Naive thymus-derived CD4-positive, alpha-beta T cell (primary cell): Measurements from ENCODE around the gene SCO2. TPM values are rescaled to one million over a fixed set of nuclear protein-coding genes. Genes with fewer than 3 reads are reported as not detected.
"Not testable (repeated sequence)": the region's sequence is repeated elsewhere in the genome, so short reads cannot be mapped to it uniquely, and the experiment has no call there.

Source experiments
- ATAC-seq: fragments of 150-1000 bp; cut with Tn5 transposase; 2 replicates; pipeline ENCODE4 v1.10.0; 2021; ENCODE audit warnings: mild to moderate bottlenecking, moderate library complexity
- CTCF ChIA-PET: fragments of 350-600 bp; sonication (Branson Sonifier 250); formaldehyde crosslinking; loops from one replicate; lab custom pipeline; 2021; ENCODE audit warnings: antibody characterized with exemption; lab: Charles Lee
- POLR2A ChIA-PET: fragments of 350-600 bp; sonication (Branson Sonifier 250); formaldehyde crosslinking; loops from one replicate; lab custom pipeline; 2021; ENCODE audit warnings: antibody characterized with exemption, inconsistent platforms; lab: Charles Lee
- DNase-seq, 9 donors: peaks; one replicate each; pipeline versions ENCODE4 v3.0.0 to v3.0.0-alpha.2; 2020 to 2022; ENCODE audit warnings: mixed read lengths in 1 of 9
- H3K27ac ChIP-seq: one replicate; pipeline ENCODE4 v1.7.0; 2013; ENCODE audit warnings: mild to moderate bottlenecking, low read depth, low read length, moderate library complexity
- H3K27me3 ChIP-seq, 2 donors: one replicate each; pipeline ENCODE4 v1.7.0; 2013; ENCODE audit warnings: low read length in 2 of 2, mild to moderate bottlenecking in 2 of 2, moderate library complexity in 2 of 2; ENCODE audit not compliant: control insufficient read depth in 2 of 2, insufficient read depth in 2 of 2
- H3K36me3 ChIP-seq, 3 experiments: 1 replicate in 2 of 3; 2 replicates in 1 of 3; pipeline ENCODE4 v1.7.0; 2013; ENCODE audit warnings: low read length in 3 of 3, mild to moderate bottlenecking in 3 of 3, moderate library complexity in 1 of 3; ENCODE audit not compliant: insufficient read depth in 3 of 3, control insufficient read depth in 2 of 3
- H3K4me1 ChIP-seq, 2 donors: one replicate each; pipeline ENCODE4 v1.7.0; 2013; ENCODE audit warnings: low read length in 2 of 2, mild to moderate bottlenecking in 2 of 2, moderate library complexity in 1 of 2; ENCODE audit not compliant: control insufficient read depth in 2 of 2, insufficient read depth in 2 of 2
- H3K4me3 ChIP-seq: 2 replicates; pipeline ENCODE4 v1.7.0; 2013; ENCODE audit warnings: mild to moderate bottlenecking, low read length
- H3K9me3 ChIP-seq, 3 experiments: 1 replicate in 2 of 3; 2 replicates in 1 of 3; pipeline ENCODE4 v1.7.0; 2013; ENCODE audit warnings: low read length in 3 of 3; ENCODE audit not compliant: control insufficient read depth in 2 of 3
- H3K27ac Mint-ChIP-seq, 9 donors: one replicate each; pipeline ENCODE4 v1.8.0; 2020 to 2022; ENCODE audit warnings: mixed read lengths in 9 of 9, mild to moderate bottlenecking in 8 of 9, moderate library complexity in 5 of 9, inconsistent platforms in 2 of 9
- H3K27me3 Mint-ChIP-seq, 5 donors: one replicate each; pipeline ENCODE4 v1.8.0; 2021 to 2022; ENCODE audit warnings: mixed read lengths in 5 of 5, mild to moderate bottlenecking in 1 of 5
- H3K36me3 Mint-ChIP-seq, 5 donors: one replicate each; pipeline ENCODE4 v1.8.0; 2020 to 2022; ENCODE audit warnings: mixed read lengths in 5 of 5, mild to moderate bottlenecking in 3 of 5, inconsistent platforms in 1 of 5
- H3K4me1 Mint-ChIP-seq, 7 donors: one replicate each; pipeline ENCODE4 v1.8.0; 2020 to 2022; ENCODE audit warnings: mixed read lengths in 7 of 7, mild to moderate bottlenecking in 3 of 7, inconsistent platforms in 1 of 7
- H3K4me3 Mint-ChIP-seq, 10 donors: one replicate each; pipeline ENCODE4 v1.8.0; 2020 to 2022; ENCODE audit warnings: mild to moderate bottlenecking in 10 of 10, mixed read lengths in 10 of 10, moderate library complexity in 6 of 10, inconsistent platforms in 2 of 10
- H3K9me3 Mint-ChIP-seq, 11 donors: one replicate each; pipeline ENCODE4 v1.8.0; 2020 to 2022; ENCODE audit warnings: mixed read lengths in 11 of 11, mild to moderate bottlenecking in 4 of 11, inconsistent platforms in 1 of 11, moderate library complexity in 1 of 11
- intact Hi-C, 2 donors: fragments of 100-400 bp; cut with micrococcal nuclease; formaldehyde crosslinking; loops; one replicate each; pipeline ENCODE4 v1.15.1; 2023
- polyA plus RNA-seq, 2 donors: library from polyadenylated mRNA; unstranded; fragments of 300-500 nt; fragmentation: Illumina TruSeq; gene quantifications; one replicate each; pipeline ENCODE4 v1.2.3, GENCODE V29; 2021
- total RNA-seq, 6 experiments: library from RNA in 5 of 6; stranded (reverse) in 5 of 6; gene quantifications; 1 replicate in 5 of 6; 2 replicates in 1 of 6; pipeline ENCODE4 v1.2.3 and lab custom pipeline; 2021 to 2026

The SCO2 gene
- total and polyA plus RNA-seq, 7 experiments from 2014 or later, result 2.2 to 12.0 (median 5.5) TPM

- H3K27ac Mint-ChIP-seq, result peak overlapping the region in 6 of 9 donors; percentile 32 to 100 (median 81)
- ChIA-PET CTCF (interaction anchor here (3.7 kb wide), 1 partner anchor 10 kb away, joined by 20 read pairs; the partner anchor contains the start of gene SCO2), POLR2A (interaction anchor here (0.7 to 1.6 kb wide), 4 partner anchors 11 to 45 kb away, joined by 3 to 5 read pairs (median 3); partner anchors contain the start of gene SCO2)
- intact Hi-C loops, result loop anchor here in 1 of 2 donors (10.0 kb wide), 1 partner anchor 571 kb away; the partner anchor contains the start of gene PIM3
- no peak overlapping the region for H3K27ac ChIP-seq
- H3K27me3 Mint-ChIP-seq, result peaks cover 0 to 5% (median 0%) of the 10 kb centered on the region in 5 donors
- H3K36me3 Mint-ChIP-seq, result peaks cover 0 to 12% (median 0%) of the 10 kb centered on the region in 5 donors
- peaks cover 24 to 68% (median 39%) of the 10 kb centered on the region in 7 donors for H3K4me1 Mint-ChIP-seq
- H3K4me3 ChIP-seq, result no peak overlapping the region
- no peaks in the 10 kb centered on the region for H3K36me3 ChIP-seq
- H3K4me3 Mint-ChIP-seq, result no peak overlapping the region
- peaks cover 14 to 24% of the 10 kb centered on the region in 2 donors for H3K4me1 ChIP-seq
- DNase-seq, result no peak
- no peaks in the 10 kb centered on the region for H3K27me3 ChIP-seq
- H3K9me3 Mint-ChIP-seq, result peaks cover 0 to 2% (median 0%) of the 10 kb centered on the region in 11 donors
- H3K9me3 ChIP-seq, result no peaks in the 10 kb centered on the region
- no peak for ATAC-seq
Observed at GRCh38 chr22:50536226-50536625, 10.8 kb upstream of the SCO2 start.

GRCh38 chr22:50535113-50535512 lies 9.7 kb upstream of the SCO2 start:
- Histone ChIP-seq H3K27me3 (no peaks in the 10 kb centered on the region), H3K9me3 (no peaks in the 10 kb centered on the region), H3K4me1 (peaks cover 19 to 20% of the 10 kb centered on the region in 2 donors), H3K36me3 (no peaks in the 10 kb centered on the region), H3K27ac (no peak overlapping the region), H3K4me3 (no peak overlapping the region)
- ATAC-seq (no peak), DNase-seq (no peak)
- ChIA-PET CTCF (interaction anchor here (1.4 to 3.7 kb wide), 2 partner anchors 9 to 13 kb away, joined by 3 to 20 read pairs; partner anchors contain the start of gene SCO2), POLR2A (interaction anchor here (0.9 to 1.9 kb wide), 2 partner anchors 9 to 86 kb away, joined by 3 to 8 read pairs; partner anchors contain the start of gene SCO2)
- intact Hi-C loops, result loop anchor here in 1 of 2 donors (10.0 kb wide), 1 partner anchor 570 kb away; the partner anchor contains the start of gene PIM3
- Mint-ChIP-seq H3K9me3 (no peaks in the 10 kb centered on the region), H3K27ac (peak overlapping the region in 3 of 9 donors; percentile 9 to 100 (median 74)), H3K4me1 (peaks cover 16 to 58% (median 33%) of the 10 kb centered on the region in 7 donors), H3K36me3 (peaks cover 0 to 10% (median 0%) of the 10 kb centered on the region in 5 donors), H3K4me3 (no peak overlapping the region), H3K27me3 (peaks cover 0 to 5% (median 0%) of the 10 kb centered on the region in 5 donors)

- intact Hi-C loops, result loop anchor here in 1 of 2 donors (10.0 kb wide), 1 partner anchor 569 kb away; the partner anchor contains the start of gene PIM3
- peak overlapping the region in 3 of 10 donors; percentile 24 to 96 (median 25) for H3K4me3 Mint-ChIP-seq
- H3K36me3 Mint-ChIP-seq, H3K4me3 ChIP-seq, DNase-seq, H3K36me3 ChIP-seq, H3K27me3 ChIP-seq, H3K27me3 Mint-ChIP-seq, H3K9me3 Mint-ChIP-seq, H3K27ac ChIP-seq, ATAC-seq, H3K9me3 ChIP-seq: not testable (repeated sequence)
- H3K4me1 ChIP-seq, result peaks cover 11 to 12% of the 10 kb centered on the region in 2 donors
- CTCF ChIA-PET, result interaction anchor here (1.4 to 3.7 kb wide), 2 partner anchors 8 to 14 kb away, joined by 3 to 20 read pairs; partner anchors contain the start of gene SCO2
- peaks cover 7 to 49% (median 28%) of the 10 kb centered on the region in 7 donors for H3K4me1 Mint-ChIP-seq
- peak overlapping the region in 7 of 9 donors; percentile 2 to 100 (median 85) for H3K27ac Mint-ChIP-seq
- POLR2A ChIA-PET, result interaction anchor here (1.9 kb wide), 1 partner anchor 8 kb away, joined by 8 read pairs; the partner anchor contains the start of gene SCO2
Observed at GRCh38 chr22:50533856-50534711, 8.7 kb upstream of the SCO2 start.

GRCh38 chr22:50532824-50533796 lies 7.7 kb upstream of the SCO2 start:
- Histone ChIP-seq H3K4me1 (peaks cover 4 to 7% of the 10 kb centered on the region in 2 donors), H3K4me3 (no peak overlapping the region), H3K27ac (no peak overlapping the region), H3K36me3 (no peaks in the 10 kb centered on the region), H3K27me3 (no peaks in the 10 kb centered on the region), H3K9me3 (no peaks in the 10 kb centered on the region)
- intact Hi-C loops, result loop anchor here in 1 of 2 donors (10.0 kb wide), 1 partner anchor 568 kb away; the partner anchor contains the start of gene PIM3
- no peak for DNase-seq
- Mint-ChIP-seq H3K27ac (peak overlapping the region in 6 of 9 donors; percentile 51 to 100 (median 86)), H3K9me3 (no peaks in the 10 kb centered on the region), H3K4me1 (peaks cover 5 to 54% (median 22%) of the 10 kb centered on the region in 7 donors), H3K27me3 (peaks cover 0 to 5% (median 0%) of the 10 kb centered on the region in 5 donors), H3K36me3 (peaks cover 0 to 15% (median 0%) of the 10 kb centered on the region in 5 donors), H3K4me3 (peak overlapping the region; percentile 23 to 96 (median 68))
- ChIA-PET CTCF (interaction anchor here (1.2 kb wide), 1 partner anchor 30 kb away, joined by 4 read pairs; the partner anchor contains the start of gene SYCE3), POLR2A (interaction anchor here (2.0 to 2.4 kb wide), 2 partner anchors 30 to 88 kb away, joined by 9 to 10 read pairs; partner anchors contain the start of gene SYCE3)
- no peak for ATAC-seq

- H3K9me3 Mint-ChIP-seq, result no peaks in the 10 kb centered on the region
- H3K36me3 ChIP-seq, result no peaks in the 10 kb centered on the region
- ChIA-PET POLR2A (interaction anchor here (1.0 to 2.4 kb wide), 5 partner anchors 8 to 89 kb away, joined by 7 to 16 read pairs (median 9); partner anchors contain the start of genes CHKB and SYCE3), CTCF (interaction anchor here (1.2 kb wide), 1 partner anchor 31 kb away, joined by 4 read pairs; the partner anchor contains the start of gene SYCE3)
- H3K27ac Mint-ChIP-seq, result peak overlapping the region in 6 of 9 donors; percentile 28 to 100 (median 86)
- intact Hi-C loops, result loop anchor here (1.0 to 10.0 kb wide), 6 partner anchors 7 to 567 kb away; partner anchors contain the start of genes SYCE3 (in 2 of the 2), KLHDC7B (in 1 of the 2) and PIM3 (in 1 of the 2)
- H3K9me3 ChIP-seq, result no peaks in the 10 kb centered on the region
- H3K4me3 ChIP-seq, result peak overlapping the region; percentile 86
- DNase-seq, result peak in 1 of 9 donors; percentile 54
- H3K4me3 Mint-ChIP-seq, result peak overlapping the region; percentile 39 to 96 (median 85)
- H3K27me3 ChIP-seq, result no peaks in the 10 kb centered on the region
- peaks cover 0 to 18% (median 0%) of the 10 kb centered on the region in 5 donors for H3K36me3 Mint-ChIP-seq
- peaks cover 0 to 54% (median 25%) of the 10 kb centered on the region in 7 donors for H3K4me1 Mint-ChIP-seq
- peak overlapping the region; percentile 84 for H3K27ac ChIP-seq
- peaks cover 0 to 7% of the 10 kb centered on the region in 2 donors for H3K4me1 ChIP-seq
- peaks cover 0 to 5% (median 0%) of the 10 kb centered on the region in 5 donors for H3K27me3 Mint-ChIP-seq
- ATAC-seq, result no peak
Observed at GRCh38 chr22:50531962-50532674, 6.7 kb upstream of the SCO2 start.
